PC-9 (cell line): ENCODE results near the gene CKMT2.

Experiments
- EZH2 ChIP-seq: fragments of 200-600 bp; sonication (generic); IDR thresholded peaks from 2 replicates; pipeline ENCODE4 v1.8.0; 2017; ENCODE audit warnings: antibody characterized with exemption, low read depth
- TF ChIP-seq, protein P1 (sequence below): fragments of 200-600 bp; sonication (generic); conservative IDR thresholded peaks from 2 replicates; pipeline ENCODE4 v1.6.1; 2017; ENCODE audit warnings: mixed run types, antibody characterized with exemption, mild to moderate bottlenecking, moderate library complexity

DNA sequence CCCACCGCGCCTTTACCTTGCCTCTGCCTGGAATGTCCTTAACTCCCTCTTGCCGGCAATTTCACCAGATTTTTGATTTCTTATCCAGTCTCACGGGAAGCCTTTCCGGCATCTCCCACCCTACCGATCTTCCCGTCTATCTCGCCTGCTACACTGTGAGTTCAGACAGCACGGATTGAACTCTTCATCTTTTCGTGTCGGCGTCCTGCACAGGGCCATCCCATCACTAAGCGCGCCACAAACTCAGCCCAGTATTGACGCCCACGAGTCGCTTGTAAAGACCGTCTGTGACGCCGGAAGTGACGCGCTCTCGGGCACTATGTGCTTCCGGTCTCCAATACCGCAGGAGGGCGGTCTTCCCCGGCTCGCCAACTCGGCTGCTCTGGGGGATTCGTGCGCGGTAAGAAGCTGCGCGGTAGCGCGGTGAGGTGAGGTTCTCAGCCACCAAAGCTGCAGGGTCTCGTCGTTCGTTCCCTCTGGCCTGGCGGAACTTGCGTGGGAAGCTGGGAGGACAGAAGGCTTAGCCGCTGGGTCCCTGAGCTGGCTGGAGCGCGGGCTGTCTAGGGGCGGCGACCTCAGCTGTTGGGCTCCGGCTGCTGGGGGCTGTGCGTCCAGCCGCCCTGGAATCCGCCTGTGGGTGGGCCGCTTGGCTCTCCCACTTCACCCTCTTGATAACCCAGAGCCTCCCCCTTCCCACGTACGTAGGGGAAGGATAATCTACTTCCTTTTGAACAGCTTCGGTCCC, 68.3 kb downstream of the CKMT2 start, which contains the start of gene ZCCHC9:
- TF ChIP-seq, protein P1, sequence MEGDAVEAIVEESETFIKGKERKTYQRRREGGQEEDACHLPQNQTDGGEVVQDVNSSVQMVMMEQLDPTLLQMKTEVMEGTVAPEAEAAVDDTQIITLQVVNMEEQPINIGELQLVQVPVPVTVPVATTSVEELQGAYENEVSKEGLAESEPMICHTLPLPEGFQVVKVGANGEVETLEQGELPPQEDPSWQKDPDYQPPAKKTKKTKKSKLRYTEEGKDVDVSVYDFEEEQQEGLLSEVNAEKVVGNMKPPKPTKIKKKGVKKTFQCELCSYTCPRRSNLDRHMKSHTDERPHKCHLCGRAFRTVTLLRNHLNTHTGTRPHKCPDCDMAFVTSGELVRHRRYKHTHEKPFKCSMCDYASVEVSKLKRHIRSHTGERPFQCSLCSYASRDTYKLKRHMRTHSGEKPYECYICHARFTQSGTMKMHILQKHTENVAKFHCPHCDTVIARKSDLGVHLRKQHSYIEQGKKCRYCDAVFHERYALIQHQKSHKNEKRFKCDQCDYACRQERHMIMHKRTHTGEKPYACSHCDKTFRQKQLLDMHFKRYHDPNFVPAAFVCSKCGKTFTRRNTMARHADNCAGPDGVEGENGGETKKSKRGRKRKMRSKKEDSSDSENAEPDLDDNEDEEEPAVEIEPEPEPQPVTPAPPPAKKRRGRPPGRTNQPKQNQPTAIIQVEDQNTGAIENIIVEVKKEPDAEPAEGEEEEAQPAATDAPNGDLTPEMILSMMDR: no peak; the same call in 1 of the 2 replicates
- no peak for TF ChIP-seq EZH2
